GM19324 (cell line): Measurements from ENCODE around the gene XAGE1B.
"Not testable (repeated sequence)": the region's sequence is repeated elsewhere in the genome, so short reads cannot be mapped to it uniquely, and the experiment has no call there.

Experiments used
- ATAC-seq: cut with Tn5 transposase; IDR thresholded peaks from one replicate; pipeline ENCODE4 v1.9.1; 2021; ENCODE audit warnings: mild to moderate bottlenecking, moderate library complexity; ENCODE audit not compliant: unreplicated experiment, low FRiP score

The XAGE1B gene, protein sequence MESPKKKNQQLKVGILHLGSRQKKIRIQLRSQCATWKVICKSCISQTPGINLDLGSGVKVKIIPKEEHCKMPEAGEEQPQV

DNA sequence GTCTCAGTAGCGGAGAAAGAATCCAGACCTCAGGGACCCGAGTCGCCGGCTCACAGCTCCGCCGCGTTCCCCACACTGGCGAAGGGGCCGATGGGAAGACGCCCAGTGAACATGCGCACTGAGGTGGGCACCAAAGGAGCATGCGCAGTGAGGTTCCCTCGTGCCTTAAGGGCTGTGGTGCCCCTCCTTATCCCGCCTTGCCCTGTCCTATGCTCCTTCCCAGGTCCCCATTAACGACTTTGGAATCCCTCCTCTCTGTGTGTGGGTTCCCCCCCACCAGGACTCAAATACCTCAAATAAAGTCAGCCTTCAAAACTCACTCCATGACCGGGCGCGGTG lies at the start of gene XAGE1B:
Gene XAGE1B, minus strand, starts transcription at position 77 of the 339 bp plus-strand sequence. CDS start 1,536 bp downstream, outside the sequence.
- not testable (repeated sequence) for ATAC-seq

DNA sequence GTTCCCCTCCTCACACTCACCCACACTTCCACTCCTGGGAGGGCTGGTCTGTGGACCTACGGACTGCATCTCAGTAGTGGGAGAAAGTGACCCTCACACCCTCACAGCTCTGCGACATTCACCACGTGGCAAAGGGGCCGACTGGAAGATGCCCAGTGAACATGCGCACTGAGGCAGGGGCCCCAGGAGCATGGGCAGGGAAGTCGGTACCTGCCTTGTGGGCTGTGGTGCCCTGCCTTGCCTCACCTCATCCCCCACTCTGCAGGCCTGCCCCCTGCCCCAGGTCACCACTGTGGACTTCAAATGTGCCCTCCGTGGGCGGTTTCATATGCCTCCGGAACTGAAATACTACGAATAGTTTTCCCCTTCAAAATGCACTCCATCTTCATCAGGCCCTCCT lies 46.2 kb upstream of the XAGE1B start:
- ATAC-seq, result no peak

DNA sequence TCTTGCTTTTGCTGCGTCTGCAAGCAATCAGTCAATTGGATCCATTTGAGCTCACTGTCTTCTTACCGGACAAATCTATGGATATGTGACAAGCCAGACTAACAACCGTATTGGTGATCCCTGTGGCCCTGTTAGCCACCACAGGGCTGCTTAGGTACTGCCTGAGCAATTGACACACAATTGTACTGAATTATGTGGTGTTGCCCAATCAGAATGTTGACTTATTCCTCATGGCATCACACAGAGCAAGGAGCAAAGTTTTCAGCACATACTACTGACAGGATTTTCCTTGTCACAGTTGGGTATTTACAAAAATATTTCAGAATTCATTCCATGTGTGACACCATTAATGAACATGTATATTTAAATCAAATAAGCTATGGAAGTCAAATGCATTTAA lies 41.3 kb upstream of the XAGE1B start:
- ATAC-seq, result no peak

DNA sequence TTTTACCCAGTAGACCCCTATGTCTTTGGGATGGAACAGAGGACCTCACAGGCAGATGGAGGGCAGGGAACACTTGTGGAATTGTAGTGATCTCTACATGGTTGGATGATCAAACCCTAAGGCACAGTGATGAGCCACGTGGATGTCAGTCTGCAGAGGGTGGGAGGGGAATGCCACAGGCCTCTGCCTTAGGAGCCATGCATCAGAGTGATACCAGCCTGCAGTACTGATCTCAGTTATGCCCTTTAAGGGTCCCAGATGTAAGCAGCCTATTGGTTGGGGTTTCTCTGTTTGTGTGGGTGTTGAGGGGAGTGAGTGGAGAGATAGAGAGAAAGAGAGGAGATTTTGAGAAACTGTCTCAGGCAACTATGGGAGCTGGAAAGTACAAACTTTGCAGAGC lies 39.9 kb upstream of the XAGE1B start:
- no peak for ATAC-seq

DNA sequence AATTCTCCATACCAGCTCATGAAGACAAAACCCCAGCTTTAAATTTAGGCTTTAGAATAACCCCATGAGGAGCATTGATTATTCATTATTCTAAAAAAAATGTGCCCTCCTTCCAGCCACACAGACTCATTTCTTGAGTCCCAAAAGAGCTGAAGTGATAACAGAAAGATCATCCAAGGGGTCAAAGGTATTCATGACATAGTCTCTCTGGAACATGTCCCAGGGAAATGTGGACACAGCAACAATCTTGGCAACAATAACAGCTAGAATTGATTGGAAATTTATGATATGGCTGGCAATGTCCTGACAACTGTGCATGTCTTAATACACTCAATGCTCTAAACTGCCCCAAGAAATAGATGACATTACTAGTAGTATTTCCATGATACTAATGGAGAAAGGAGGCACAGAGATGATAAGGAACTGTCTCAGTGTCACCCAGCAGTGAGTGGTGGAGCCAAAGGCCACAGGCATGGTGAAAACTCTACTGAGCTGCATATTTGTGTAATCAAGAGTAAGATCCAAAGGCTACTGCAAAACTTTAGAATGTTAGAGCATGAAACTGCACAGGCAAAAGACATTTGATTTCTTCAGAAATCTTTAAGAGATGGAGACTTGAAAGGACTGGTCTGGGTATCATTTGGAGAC lies 37.3 kb upstream of the XAGE1B start:
- ATAC-seq, result no peak

DNA sequence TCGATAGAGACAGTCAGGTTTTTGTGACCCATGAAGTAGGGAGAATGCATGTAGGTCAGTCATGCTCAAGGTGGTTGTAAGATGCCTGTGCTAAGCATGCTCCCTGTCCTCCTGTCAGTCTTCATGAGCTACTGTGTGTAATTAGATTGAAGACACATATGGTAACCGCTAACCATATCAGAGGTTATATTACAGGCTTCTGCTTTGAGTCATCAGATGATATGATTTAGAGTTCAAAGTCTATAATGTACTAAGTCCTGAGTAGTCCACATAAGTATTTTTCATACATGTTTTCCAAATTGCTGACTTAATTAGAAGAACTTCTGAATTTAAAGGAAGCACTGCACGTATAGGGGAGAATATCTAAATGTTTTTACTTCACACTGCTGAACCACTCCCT lies 31.9 kb upstream of the XAGE1B start:
- ATAC-seq, result not testable (repeated sequence)

DNA sequence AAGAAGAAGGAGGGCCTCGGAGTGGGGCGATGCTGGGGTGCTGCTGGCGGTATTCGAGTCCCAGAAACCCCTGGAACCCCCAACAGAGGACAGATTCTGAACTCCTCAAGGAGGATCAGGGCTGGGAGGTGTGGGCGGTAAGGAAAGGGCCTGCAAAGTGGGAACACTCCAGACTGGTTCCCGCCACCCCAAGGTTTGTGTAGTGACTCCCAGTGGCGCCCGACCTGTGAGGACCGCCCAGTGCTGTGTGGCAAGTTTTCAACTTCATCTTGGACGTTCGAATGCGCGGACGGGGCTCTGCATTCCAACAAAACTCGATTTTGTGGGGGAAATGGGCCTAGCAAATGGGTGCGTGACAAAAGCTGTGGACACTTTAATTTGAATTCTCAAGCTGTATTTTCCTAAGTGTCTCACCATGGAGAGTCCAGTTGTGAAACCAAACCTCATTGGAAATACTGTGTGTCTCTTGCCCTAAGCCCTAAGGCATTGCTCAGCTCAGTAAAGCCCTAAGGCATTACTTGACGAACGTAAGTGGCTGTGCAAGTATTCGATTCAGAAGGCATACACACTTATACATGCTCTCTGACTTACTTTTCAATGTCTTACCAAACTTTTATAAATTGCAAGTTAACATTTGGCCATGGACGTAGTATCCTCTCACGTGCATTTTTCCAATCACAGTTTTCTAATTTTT lies 27.4 kb upstream of the XAGE1B start:
- no peak for ATAC-seq

DNA sequence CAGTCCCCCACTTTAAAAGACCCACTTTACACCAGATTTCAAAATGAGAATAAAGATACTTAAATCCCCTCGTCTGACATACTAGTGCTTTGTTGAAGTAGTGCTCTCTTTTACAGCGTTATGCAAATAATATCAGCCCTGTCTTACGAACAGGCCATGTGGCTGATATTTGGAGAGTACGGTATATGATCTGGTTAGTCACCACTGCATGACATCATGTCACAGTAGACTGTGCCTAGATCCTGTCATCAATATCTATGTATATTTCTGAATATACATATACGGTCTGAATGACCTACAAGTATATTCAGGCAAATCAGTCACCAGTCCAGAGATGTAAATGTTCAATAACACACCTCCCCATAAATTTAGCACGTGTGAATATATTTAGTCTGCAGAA lies 25.4 kb upstream of the XAGE1B start:
- no peak for ATAC-seq

DNA sequence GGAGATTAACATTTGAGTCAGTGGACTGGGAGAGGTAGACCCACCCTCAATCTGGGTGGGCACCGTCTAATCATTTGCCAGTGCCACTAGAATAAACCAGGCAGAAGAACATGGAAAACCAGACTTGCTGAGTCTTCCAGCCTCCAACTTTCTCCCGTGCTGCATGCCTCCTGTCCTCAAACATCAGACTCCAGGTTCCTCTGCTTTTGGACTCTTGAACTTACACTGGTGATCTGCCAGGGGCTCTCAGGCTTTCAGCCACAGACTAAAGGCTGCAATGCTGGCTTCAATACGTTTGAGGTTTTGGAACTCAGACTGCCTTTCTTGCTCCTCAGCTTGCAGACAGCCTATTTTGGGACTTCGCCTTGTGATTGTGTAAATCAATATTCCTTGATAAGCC lies 24.2 kb upstream of the XAGE1B start:
- ATAC-seq, result not testable (repeated sequence)

DNA sequence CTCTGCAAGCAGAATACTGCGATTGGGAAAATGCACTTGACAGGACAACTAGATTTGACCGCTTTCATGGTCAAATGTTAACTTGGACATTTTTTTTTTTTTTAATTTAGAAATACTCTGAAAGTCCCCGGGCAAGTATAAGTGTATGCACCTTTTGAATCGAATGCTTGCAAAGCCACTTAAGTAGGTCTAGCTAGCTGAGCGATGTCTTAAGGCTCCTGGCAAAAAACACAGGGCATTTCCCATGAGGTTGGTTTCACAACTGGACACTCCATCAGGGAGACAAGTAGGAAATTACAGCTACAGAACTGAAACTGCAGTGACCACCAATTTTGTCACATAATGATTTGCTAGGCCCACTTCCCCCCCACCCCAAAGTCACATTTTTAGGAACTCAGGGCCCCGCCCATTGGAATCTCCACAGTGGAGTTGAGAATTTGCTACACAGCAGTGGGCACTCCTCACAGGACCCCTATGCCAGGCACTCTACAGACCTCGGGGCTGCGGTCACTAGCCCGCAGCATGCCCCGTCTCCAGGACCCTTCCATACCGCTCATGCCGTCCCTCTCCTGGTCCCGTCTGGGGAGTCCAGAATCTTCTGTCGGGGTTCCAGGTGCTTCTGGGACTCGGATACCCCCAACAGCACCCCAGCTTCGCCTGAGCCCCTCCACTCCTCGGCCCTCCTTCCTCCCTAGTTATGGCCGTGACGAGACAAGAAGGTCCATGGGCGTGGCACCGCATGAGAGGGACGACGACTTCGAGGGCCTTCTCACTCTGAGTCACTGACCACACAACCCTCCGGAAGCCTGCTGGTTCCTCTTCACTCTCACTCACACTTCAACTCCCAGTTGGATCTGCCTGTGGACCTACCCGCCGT lies 515 bp downstream of the XAGE1B start:
- ATAC-seq, result not testable (repeated sequence)

DNA sequence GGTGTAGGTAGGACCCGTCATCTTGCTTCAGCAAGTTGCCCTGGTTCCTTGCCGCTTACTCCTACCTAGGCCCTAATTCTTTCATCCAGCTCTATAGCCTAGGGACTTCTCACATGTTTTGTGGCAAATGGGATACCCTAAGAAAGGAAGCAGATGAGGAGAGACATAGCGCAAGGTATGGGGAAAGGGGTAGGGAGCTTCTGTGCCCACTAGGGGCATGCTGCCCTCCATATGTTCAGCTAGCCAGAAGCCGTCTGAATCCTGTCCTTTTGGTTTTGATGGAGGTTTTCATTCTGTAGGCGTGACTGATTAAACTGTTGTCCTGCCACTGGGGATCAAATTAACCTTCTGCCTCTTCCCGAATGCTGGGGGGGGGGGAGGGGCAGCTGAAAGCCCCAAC lies 5.7 kb downstream of the XAGE1B start:
- not testable (repeated sequence) for ATAC-seq

DNA sequence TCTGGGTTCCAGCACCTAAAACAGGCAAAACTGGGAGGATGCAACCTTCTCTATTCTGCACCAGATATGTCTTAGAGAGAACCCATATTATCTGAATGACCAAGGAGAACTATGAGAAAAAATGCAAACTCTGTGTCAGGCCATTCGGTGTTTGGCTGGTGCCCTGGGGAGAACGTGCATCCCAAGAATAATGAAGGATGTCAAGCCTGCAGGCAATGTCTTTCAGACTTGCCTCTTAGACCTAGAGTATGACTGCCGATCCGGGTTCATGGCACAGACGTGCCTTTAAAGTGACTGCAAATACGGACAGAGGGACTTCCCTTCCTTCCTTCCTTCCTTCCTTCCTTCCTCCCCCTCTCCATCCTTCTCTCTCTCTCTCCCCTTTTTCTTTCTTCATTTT lies 6.9 kb downstream of the XAGE1B start:
- ATAC-seq, result no peak

DNA sequence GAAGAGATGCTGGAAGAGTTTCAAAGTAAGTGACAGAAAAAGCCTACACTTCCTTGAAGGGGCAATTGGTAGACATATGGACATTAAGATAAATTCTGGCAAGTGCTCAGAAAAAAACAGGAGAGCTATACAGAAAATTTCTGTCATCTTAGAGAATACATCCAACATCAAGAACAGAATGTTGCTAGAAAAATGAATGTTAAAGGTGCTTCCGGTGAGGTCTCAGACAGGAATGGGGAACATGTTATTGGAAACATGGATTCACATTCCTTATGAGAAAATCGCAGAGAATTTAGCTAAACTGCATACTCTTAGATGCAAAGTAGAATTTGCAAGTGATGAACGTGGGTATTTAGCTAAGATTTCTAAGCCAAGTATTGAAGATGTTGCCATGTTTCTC lies 9.5 kb downstream of the XAGE1B start:
- ATAC-seq, result no peak

DNA sequence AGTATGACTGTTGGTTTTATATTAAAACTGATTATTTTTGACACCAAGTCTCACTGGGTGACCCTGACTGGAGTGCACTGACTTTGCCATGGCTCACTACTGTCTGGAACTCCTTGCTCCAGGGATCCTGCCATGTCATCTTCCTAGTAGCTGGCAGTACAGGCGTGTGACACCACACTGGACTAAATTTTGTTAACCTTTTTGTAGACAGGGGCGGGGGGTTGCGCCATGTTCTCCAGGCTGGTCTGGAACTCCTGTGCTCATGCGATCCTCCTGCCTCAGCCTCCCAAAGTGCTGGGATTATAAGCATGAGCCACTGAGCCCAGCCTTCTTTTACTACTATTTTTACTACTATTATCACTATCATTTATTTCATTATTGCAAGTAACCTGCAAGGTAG lies 12.3 kb downstream of the XAGE1B start:
- ATAC-seq, result no peak

DNA sequence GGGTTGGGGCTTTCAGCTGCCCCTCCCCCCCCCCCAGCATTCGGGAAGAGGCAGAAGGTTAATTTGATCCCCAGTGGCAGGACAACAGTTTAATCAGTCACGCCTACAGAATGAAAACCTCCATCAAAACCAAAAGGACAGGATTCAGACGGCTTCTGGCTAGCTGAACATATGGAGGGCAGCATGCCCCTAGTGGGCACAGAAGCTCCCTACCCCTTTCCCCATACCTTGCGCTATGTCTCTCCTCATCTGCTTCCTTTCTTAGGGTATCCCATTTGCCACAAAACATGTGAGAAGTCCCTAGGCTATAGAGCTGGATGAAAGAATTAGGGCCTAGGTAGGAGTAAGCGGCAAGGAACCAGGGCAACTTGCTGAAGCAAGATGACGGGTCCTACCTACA lies 15.5 kb downstream of the XAGE1B start:
- ATAC-seq, result not testable (repeated sequence)

DNA sequence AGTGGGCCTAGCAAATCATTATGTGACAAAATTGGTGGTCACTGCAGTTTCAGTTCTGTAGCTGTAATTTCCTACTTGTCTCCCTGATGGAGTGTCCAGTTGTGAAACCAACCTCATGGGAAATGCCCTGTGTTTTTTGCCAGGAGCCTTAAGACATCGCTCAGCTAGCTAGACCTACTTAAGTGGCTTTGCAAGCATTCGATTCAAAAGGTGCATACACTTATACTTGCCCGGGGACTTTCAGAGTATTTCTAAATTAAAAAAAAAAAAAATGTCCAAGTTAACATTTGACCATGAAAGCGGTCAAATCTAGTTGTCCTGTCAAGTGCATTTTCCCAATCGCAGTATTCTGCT lies 20.5 kb downstream of the XAGE1B start:
- ATAC-seq, result not testable (repeated sequence)

DNA sequence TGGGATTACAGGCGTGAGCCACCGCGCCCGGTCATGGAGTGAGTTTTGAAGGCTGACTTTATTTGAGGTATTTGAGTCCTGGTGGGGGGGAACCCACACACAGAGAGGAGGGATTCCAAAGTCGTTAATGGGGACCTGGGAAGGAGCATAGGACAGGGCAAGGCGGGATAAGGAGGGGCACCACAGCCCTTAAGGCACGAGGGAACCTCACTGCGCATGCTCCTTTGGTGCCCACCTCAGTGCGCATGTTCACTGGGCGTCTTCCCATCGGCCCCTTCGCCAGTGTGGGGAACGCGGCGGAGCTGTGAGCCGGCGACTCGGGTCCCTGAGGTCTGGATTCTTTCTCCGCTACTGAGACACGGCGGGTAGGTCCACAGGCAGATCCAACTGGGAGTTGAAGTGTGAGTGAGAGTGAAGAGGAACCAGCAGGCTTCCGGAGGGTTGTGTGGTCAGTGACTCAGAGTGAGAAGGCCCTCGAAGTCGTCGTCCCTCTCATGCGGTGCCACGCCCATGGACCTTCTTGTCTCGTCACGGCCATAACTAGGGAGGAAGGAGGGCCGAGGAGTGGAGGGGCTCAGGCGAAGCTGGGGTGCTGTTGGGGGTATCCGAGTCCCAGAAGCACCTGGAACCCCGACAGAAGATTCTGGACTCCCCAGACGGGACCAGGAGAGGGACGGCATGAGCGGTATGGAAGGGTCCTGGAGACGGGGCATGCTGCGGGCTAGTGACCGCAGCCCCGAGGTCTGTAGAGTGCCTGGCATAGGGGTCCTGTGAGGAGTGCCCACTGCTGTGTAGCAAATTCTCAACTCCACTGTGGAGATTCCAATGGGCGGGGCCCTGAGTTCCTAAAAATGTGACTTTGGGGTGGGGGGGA lies 21.1 kb downstream of the XAGE1B start, which contains the start of gene XAGE1A:
Gene XAGE1A, plus strand, starts transcription at position 264 of the 874 bp plus-strand sequence. CDS start 1,554 bp downstream, outside the sequence.
- ATAC-seq, result not testable (repeated sequence)

DNA sequence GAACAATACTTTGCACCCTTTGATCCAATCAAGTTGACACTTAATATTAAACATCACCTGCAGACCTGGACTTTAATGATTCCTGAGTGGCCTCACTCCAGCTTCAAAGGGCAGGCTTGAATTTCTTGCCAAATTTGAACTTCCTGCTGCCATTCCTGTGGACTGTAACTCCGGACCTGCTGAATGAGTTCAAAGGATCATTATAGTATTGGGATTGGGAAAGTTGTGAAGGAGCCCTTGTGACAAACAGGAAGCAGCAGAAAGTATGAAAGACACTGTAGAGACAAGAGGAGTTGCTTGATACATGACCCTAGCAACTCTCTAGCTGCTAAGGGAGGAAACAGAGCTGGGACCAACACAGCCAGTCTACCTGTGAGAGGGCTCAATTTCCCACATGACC lies 45.6 kb downstream of the XAGE1B start:
- ATAC-seq, result not testable (repeated sequence)
